Measurements from ENCODE around the gene PFKFB4. TPM values are rescaled to one million over a fixed set of nuclear protein-coding genes. Genes with fewer than 3 reads are reported as not detected.

Gene PFKFB4
- polyA plus RNA-seq, 1 experiment = 6.1 TPM

- Histone ChIP-seq H3K27ac (ENCODE audit: low read depth, low read length) (no peak overlapping the region), H3K27me3 (ENCODE audit: control insufficient read depth, insufficient read depth, low read length) (no peaks in the 10 kb centered on the region), H3K9me3 (ENCODE audit: control insufficient read depth, insufficient read depth, low read length) (no peaks in the 10 kb centered on the region), H3K4me3 (ENCODE audit: low read depth, low read length) (no peak overlapping the region)
- no peak for DNase-seq (ENCODE audit: low read depth, low spot score)
- ChIA-PET POLR2A (no interaction called here), CTCF (no interaction called here)
- no peak for TF ChIP-seq CTCF (IDR thresholded peaks at IDR 0.05; ENCODE audit: low read depth, low read length)
These were observed 28.8 kb upstream of the PFKFB4 start for GRCh38 chr3:48585411-48585810.

GRCh38 chr3:48584836-48585235 is 28.2 kb upstream of the PFKFB4 start:
- H3K9me3 ChIP-seq (ENCODE audit: control insufficient read depth, insufficient read depth, low read length) = no peaks in the 10 kb centered on the region
- no peak overlapping the region for H3K4me3 ChIP-seq (ENCODE audit: low read depth, low read length)
- POLR2A ChIA-PET = no interaction called here
- no peaks in the 10 kb centered on the region for H3K27me3 ChIP-seq (ENCODE audit: control insufficient read depth, insufficient read depth, low read length)
- CTCF ChIA-PET = no interaction called here
- H3K27ac ChIP-seq (ENCODE audit: low read depth, low read length) = no peak overlapping the region
- no peak for TF ChIP-seq CTCF (IDR thresholded peaks at IDR 0.05; ENCODE audit: low read depth, low read length)
- no peak for DNase-seq (ENCODE audit: low read depth, low spot score)

GRCh38 chr3:48581621-48582481 is 25.2 kb upstream of the PFKFB4 start:
- Histone ChIP-seq H3K27me3 (ENCODE audit: control insufficient read depth, insufficient read depth, low read length) (no peaks in the 10 kb centered on the region), H3K27ac (ENCODE audit: low read depth, low read length) (no peak overlapping the region), H3K4me3 (ENCODE audit: low read depth, low read length) (no peak overlapping the region), H3K9me3 (ENCODE audit: control insufficient read depth, insufficient read depth, low read length) (no peaks in the 10 kb centered on the region)
- CTCF ChIA-PET = no interaction called here
- POLR2A ChIA-PET = no interaction called here
- TF ChIP-seq CTCF (IDR thresholded peaks at IDR 0.05; ENCODE audit: low read depth, low read length) = no peak
- no peak for DNase-seq (ENCODE audit: low read depth, low spot score)

GRCh38 chr3:48576647-48577046 is 20.0 kb upstream of the PFKFB4 start:
- Histone ChIP-seq H3K27ac (ENCODE audit: low read depth, low read length) (no peak overlapping the region), H3K27me3 (ENCODE audit: control insufficient read depth, insufficient read depth, low read length) (no peaks in the 10 kb centered on the region), H3K4me3 (ENCODE audit: low read depth, low read length) (no peak overlapping the region), H3K9me3 (ENCODE audit: control insufficient read depth, insufficient read depth, low read length) (no peaks in the 10 kb centered on the region)
- DNase-seq (ENCODE audit: low read depth, low spot score) = no peak
- ChIA-PET POLR2A (no interaction called here), CTCF (interaction anchor here (0.9 kb wide), 1 partner anchor 18 kb away, joined by 3 read pairs; no protein-coding TSS in a partner anchor)
- TF ChIP-seq CTCF (IDR thresholded peaks at IDR 0.05; ENCODE audit: low read depth, low read length) = no peak

GRCh38 chr3:48575366-48575765 is 18.8 kb upstream of the PFKFB4 start:
- ChIA-PET POLR2A (interaction anchor here (0.6 kb wide), 1 partner anchor 15 kb away, joined by 4 read pairs; no protein-coding TSS in a partner anchor), CTCF (no interaction called here)
- no peaks in the 10 kb centered on the region for H3K27me3 ChIP-seq (ENCODE audit: control insufficient read depth, insufficient read depth, low read length)
- DNase-seq (ENCODE audit: low read depth, low spot score) = no peak
- no peak overlapping the region for H3K4me3 ChIP-seq (ENCODE audit: low read depth, low read length)
- H3K27ac ChIP-seq (ENCODE audit: low read depth, low read length) = no peak overlapping the region
- no peaks in the 10 kb centered on the region for H3K9me3 ChIP-seq (ENCODE audit: control insufficient read depth, insufficient read depth, low read length)
- TF ChIP-seq CTCF (IDR thresholded peaks at IDR 0.05; ENCODE audit: low read depth, low read length) = no peak
